GM18907 (cell line): Measurements from ENCODE around the gene GIMAP5.
A peak's percentile ranks its signal among the peaks of the same experiment; 100 is the strongest.
"Not testable (repeated sequence)": the region's sequence is repeated elsewhere in the genome, so short reads cannot be mapped to it uniquely, and the experiment has no call there.

ENCODE experiments used
- ATAC-seq: cut with Tn5 transposase; IDR thresholded peaks from one replicate; pipeline ENCODE4 v1.9.1; 2021; ENCODE audit warnings: mild to moderate bottlenecking, moderate library complexity; ENCODE audit not compliant: unreplicated experiment

The GIMAP5 gene

GRCh38 chr7:150766334-150766709 lies 29.1 kb downstream of the GIMAP5 start:
- ATAC-seq = no peak

- no peak for ATAC-seq
Measured at GRCh38 chr7:150769768-150770167, 32.5 kb downstream of the GIMAP5 start.

- ATAC-seq = not testable (repeated sequence)
Measured at GRCh38 chr7:150774131-150774530, 36.9 kb downstream of the GIMAP5 start.

- ATAC-seq = no peak
Measured at GRCh38 chr7:150778014-150778737, 41.0 kb downstream of the GIMAP5 start.

- ATAC-seq = no peak
Measured at GRCh38 chr7:150778738-150779301, 41.6 kb downstream of the GIMAP5 start.

- no peak for ATAC-seq
Measured at GRCh38 chr7:150780292-150780691, 43.1 kb downstream of the GIMAP5 start.

- ATAC-seq = no peak
Measured at GRCh38 chr7:150781103-150781502, 43.9 kb downstream of the GIMAP5 start.

GRCh38 chr7:150781961-150782360 lies 44.7 kb downstream of the GIMAP5 start:
- ATAC-seq = no peak

GRCh38 chr7:150784120-150784736 lies 47.0 kb downstream of the GIMAP5 start:
- no peak for ATAC-seq

GRCh38 chr7:150784954-150785353 lies 47.7 kb downstream of the GIMAP5 start:
- no peak for ATAC-seq

- ATAC-seq = peak; percentile 52
Measured at GRCh38 chr7:150787321-150788281, 50.4 kb downstream of the GIMAP5 start.

GRCh38 chr7:150788474-150789269 lies 51.5 kb downstream of the GIMAP5 start:
- no peak for ATAC-seq

GRCh38 chr7:150790416-150791075 lies 53.3 kb downstream of the GIMAP5 start:
- no peak for ATAC-seq

- ATAC-seq = no peak
Measured at GRCh38 chr7:150791304-150791703, 54.1 kb downstream of the GIMAP5 start.

- ATAC-seq = no peak
Measured at GRCh38 chr7:150791746-150792452, 54.7 kb downstream of the GIMAP5 start.
